ENCODE data around the gene USP48. TPM values are rescaled to one million over a fixed set of nuclear protein-coding genes. Genes with fewer than 3 reads are reported as not detected.

USP48 gene, protein sequence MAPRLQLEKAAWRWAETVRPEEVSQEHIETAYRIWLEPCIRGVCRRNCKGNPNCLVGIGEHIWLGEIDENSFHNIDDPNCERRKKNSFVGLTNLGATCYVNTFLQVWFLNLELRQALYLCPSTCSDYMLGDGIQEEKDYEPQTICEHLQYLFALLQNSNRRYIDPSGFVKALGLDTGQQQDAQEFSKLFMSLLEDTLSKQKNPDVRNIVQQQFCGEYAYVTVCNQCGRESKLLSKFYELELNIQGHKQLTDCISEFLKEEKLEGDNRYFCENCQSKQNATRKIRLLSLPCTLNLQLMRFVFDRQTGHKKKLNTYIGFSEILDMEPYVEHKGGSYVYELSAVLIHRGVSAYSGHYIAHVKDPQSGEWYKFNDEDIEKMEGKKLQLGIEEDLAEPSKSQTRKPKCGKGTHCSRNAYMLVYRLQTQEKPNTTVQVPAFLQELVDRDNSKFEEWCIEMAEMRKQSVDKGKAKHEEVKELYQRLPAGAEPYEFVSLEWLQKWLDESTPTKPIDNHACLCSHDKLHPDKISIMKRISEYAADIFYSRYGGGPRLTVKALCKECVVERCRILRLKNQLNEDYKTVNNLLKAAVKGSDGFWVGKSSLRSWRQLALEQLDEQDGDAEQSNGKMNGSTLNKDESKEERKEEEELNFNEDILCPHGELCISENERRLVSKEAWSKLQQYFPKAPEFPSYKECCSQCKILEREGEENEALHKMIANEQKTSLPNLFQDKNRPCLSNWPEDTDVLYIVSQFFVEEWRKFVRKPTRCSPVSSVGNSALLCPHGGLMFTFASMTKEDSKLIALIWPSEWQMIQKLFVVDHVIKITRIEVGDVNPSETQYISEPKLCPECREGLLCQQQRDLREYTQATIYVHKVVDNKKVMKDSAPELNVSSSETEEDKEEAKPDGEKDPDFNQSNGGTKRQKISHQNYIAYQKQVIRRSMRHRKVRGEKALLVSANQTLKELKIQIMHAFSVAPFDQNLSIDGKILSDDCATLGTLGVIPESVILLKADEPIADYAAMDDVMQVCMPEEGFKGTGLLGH
- 40.4 and 43.8 TPM in 2 replicates for total RNA-seq

DNA sequence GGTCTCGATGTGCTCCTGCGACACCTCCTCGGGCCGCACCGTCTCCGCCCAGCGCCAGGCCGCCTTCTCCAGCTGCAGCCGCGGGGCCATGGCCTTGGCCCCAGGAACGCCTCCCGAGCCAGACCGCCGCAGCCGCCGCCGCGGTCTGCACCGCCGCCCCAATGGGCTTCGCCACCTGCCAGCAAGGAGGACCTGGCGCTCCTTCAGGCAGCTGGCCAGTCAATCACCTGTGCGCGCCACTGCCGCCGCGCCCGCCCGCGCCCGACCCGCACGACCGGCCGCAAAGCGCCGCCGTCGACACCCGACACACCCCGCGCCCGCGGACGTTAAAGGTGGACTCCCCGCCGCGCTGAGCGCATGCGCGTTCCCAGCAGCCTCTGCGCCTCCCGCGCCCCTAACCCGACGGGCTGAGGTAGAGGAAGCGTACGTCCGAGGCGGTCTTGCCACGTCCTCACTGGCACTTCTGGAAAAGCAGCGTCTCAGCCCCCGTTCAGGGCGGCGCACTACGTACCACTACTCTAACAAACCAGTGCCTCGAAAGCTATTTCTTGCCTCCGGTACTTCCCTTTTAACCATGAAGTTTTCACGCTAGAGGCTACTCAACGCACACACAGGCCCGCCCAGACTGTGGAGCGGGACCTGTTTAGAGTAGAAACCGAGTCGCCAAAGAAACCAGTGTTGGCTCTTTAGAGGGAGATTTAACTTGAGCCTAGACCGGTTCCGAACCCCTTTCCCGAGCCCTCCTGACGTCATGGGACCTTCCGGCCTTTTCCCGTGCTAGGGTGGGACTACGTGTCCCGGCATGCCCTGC, at the start of gene USP48:
Gene USP48 (minus strand): TSS at position 282 of the 811 bp plus-strand sequence. CDS start 192 bp downstream, at position 90.

DNA sequence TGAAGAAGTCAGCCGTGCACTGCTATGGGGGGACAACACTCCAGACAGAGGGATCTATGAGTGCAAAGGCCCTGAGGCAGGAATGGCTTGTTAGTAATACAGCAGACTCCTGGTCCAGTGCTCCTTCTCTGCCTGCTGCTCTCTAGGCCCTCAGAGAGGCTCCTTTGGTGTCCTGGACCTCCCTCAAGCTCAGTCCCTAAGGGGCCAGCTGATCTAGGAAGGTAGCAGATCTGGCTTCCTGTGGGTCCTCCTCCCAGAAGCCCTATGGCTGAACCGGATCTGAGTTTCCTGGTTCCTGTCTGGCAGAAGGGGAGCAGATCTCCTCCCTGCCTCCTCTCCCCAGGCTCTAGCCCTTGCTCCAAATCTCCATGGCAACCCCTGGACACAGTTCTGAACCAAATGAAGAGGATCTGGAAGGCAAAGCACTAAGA, 28.9 kb upstream of the USP48 start, which contains the start of gene LDLRAD2:
Gene LDLRAD2 (plus strand): TSS at position 391 of the 431 bp plus-strand sequence. CDS start 187 bp downstream, outside the sequence.

GRCh38 chr1:21669258-21670058, 113.5 kb downstream of the USP48 start, which contains the start of gene RAP1GAP:
Gene RAP1GAP (minus strand): TSS chr1:21669357. CDS start chr1:21620032, 49,325 bp downstream.

Other genes starting within 250 kb of the USP48 start
- under 0.01 TPM in 1 of 2 replicates, not detected in the other for gene RAP1GAP, start 113.8 kb downstream of the USP48 start, total RNA-seq
- gene LDLRAD2, start 29.1 kb upstream of the USP48 start, total RNA-seq: not detected in 2 replicates
- 173 and 315 TPM in 2 replicates for gene HSPG2, start 154.2 kb upstream of the USP48 start, total RNA-seq
- not detected in 2 replicates for gene CELA3B, start 193.9 kb upstream of the USP48 start, total RNA-seq
- not detected in 2 replicates for gene CELA3A, start 218.5 kb upstream of the USP48 start, total RNA-seq

Data from aortic smooth muscle cell (primary cell).